ENCODE measurements around the gene FUZ. TPM values are rescaled to one million over a fixed set of nuclear protein-coding genes. Genes with fewer than 3 reads are reported as not detected.

The FUZ gene
- total RNA-seq, 4 donors from 2014 or later = 4.7 to 13.7 (median 8.1) TPM

GRCh38 chr19:49817964-49818648 lies 5.0 kb upstream of the FUZ start, which contains the start of gene MED25:
TSS of gene MED25 (plus strand) at chr19:49818289. CDS start at chr19:49818342, 53 bp downstream.
- intact Hi-C loops (cut with DNase I) = loop anchor here (10.0 kb wide), 1 partner anchor 57 kb away; the partner anchor contains the start of genes AKT1S1 and TBC1D17
- Histone ChIP-seq H3K27me3 (no peaks in the 10 kb centered on the region), H3K4me1 (peaks cover 10 to 46% (median 16%) of the 10 kb centered on the region in 3 donors), H3K4me3 (peak within 1 kb of the TSS; percentile 63 to 84 (median 70)), H3K27ac (peak within 1 kb of the TSS; percentile 91 to 97 (median 94)), H3K9me3 (no peaks in the 10 kb centered on the region), H3K36me3 (peaks cover 0 to 31% (median 0%) of the 10 kb centered on the region in 3 donors)
- 1% methylated on average over 14 to 17 of the region's 57 CpGs for WGBS, 2 donors
- peak; percentile 42 for DNase-seq
- TF ChIP-seq POLR2A (IDR thresholded peaks at IDR 0.05) (peak in 3 of 4 donors; percentile 40 to 86 (median 59)), CTCF (IDR thresholded peaks at IDR 0.05) (peak in 5 of 6 experiments; percentile 33 to 65 (median 55))

DNA sequence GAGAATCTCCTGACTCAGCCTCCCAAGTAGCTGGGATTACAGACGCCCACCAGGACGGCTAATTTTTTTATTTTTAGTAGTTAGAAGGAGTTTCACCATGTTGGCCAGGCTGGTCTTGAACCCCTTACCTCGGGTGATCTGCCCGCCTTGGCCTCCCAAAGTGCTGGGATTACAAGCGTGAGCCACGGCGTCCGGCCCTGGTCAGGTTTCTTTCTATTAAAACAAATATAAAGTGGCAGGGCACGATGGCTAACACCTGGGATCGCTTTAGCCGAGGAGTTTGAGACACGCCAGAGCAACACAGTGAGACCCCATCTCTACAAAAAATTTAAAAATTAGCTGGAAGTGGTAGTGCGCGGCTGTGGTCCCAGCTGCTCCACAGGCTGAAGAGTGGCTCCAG lies 3.5 kb upstream of the FUZ start:
- H3K4me3 ChIP-seq = peak overlapping the region in 2 of 4 donors; percentile 63 to 84
- WGBS, 2 donors = 67 to 73% methylated on average over 13 to 14 of the region's 14 CpGs
- peaks cover 10 to 58% (median 20%) of the 10 kb centered on the region in 3 donors for H3K4me1 ChIP-seq
- H3K27me3 ChIP-seq = no peaks in the 10 kb centered on the region
- H3K36me3 ChIP-seq = peaks cover 0 to 18% (median 0%) of the 10 kb centered on the region in 3 donors
- H3K27ac ChIP-seq = peak overlapping the region; percentile 62 to 97 (median 94)
- intact Hi-C loops (cut with DNase I) = loop anchor here (10.0 kb wide), 1 partner anchor 58 kb away; the partner anchor contains the start of genes AKT1S1 and TBC1D17
- TF ChIP-seq POLR2A (IDR thresholded peaks at IDR 0.05) (no peak), CTCF (IDR thresholded peaks at IDR 0.05) (no peak)
- no peaks in the 10 kb centered on the region for H3K9me3 ChIP-seq
- DNase-seq = no peak

- Histone ChIP-seq H3K27ac (peak overlapping the region; percentile 66 to 93 (median 90)), H3K4me1 (peaks cover 17 to 59% (median 21%) of the 10 kb centered on the region in 3 donors), H3K27me3 (no peaks in the 10 kb centered on the region), H3K9me3 (no peaks in the 10 kb centered on the region), H3K4me3 (peak overlapping the region in 3 of 4 donors; percentile 64 to 83 (median 76)), H3K36me3 (no peaks in the 10 kb centered on the region)
- TF ChIP-seq CTCF (IDR thresholded peaks at IDR 0.05) = no peak
- WGBS, 2 donors = 50 to 100% methylated on average over 1 of the region's 1 CpG
- intact Hi-C loops (cut with DNase I) = loop anchor here (10.0 kb wide), 1 partner anchor 61 kb away; the partner anchor contains the start of genes AKT1S1 and TBC1D17
- DNase-seq = no peak
Observed at GRCh38 chr19:49814010-49814409, 918 bp upstream of the FUZ start.

- Histone ChIP-seq H3K27me3 (no peaks in the 10 kb centered on the region), H3K4me1 (peaks cover 13 to 61% (median 22%) of the 10 kb centered on the region in 3 donors), H3K9me3 (no peaks in the 10 kb centered on the region), H3K27ac (peak overlapping the region; percentile 66 to 93 (median 90)), H3K4me3 (peak overlapping the region; percentile 64 to 83 (median 70)), H3K36me3 (peaks cover 0 to 2% (median 0%) of the 10 kb centered on the region in 3 donors)
- intact Hi-C loops (cut with DNase I) = loop anchor here (10.0 kb wide), 1 partner anchor 62 kb away; the partner anchor contains the start of genes AKT1S1 and TBC1D17
- 46% methylated on average over 9 of the region's 11 CpGs; no CpG with 5 or more reads in 1 of the 2 donors for WGBS, 2 donors
- no peak for DNase-seq
- TF ChIP-seq CTCF (IDR thresholded peaks at IDR 0.05) (no peak), POLR2A (IDR thresholded peaks at IDR 0.05) (no peak)
Observed at GRCh38 chr19:49812452-49812996, 568 bp downstream of the FUZ start.

Measured in esophagus squamous epithelium (tissue), 5 donors.